Measurements from ENCODE around the gene ARHGAP42.

DNA sequence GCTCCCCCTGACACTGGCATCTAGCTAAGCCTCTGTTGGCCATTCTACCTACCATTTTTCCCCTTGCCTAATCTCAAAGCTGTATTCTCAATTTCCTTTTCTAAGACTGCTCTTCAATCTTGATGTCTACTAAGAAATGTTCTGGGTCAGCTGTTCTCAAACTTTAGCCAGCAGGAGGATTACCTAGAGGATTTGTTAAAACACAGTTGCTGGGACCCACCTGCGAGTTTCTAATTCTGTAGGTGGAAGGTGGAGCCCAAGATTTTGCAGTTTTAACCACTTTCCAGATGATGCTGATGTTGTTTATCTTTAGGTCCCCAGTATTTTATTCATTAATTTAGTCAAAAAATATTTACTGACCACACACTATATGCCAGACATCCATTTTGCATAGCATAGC is 9.3 kb upstream of the ARHGAP42 start:
- TF ChIP-seq, protein P1, sequence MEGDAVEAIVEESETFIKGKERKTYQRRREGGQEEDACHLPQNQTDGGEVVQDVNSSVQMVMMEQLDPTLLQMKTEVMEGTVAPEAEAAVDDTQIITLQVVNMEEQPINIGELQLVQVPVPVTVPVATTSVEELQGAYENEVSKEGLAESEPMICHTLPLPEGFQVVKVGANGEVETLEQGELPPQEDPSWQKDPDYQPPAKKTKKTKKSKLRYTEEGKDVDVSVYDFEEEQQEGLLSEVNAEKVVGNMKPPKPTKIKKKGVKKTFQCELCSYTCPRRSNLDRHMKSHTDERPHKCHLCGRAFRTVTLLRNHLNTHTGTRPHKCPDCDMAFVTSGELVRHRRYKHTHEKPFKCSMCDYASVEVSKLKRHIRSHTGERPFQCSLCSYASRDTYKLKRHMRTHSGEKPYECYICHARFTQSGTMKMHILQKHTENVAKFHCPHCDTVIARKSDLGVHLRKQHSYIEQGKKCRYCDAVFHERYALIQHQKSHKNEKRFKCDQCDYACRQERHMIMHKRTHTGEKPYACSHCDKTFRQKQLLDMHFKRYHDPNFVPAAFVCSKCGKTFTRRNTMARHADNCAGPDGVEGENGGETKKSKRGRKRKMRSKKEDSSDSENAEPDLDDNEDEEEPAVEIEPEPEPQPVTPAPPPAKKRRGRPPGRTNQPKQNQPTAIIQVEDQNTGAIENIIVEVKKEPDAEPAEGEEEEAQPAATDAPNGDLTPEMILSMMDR (IDR thresholded peaks at IDR 0.05) = no peak
- no peak for TF ChIP-seq POLR2A (IDR thresholded peaks at IDR 0.05)
